Gastroesophageal sphincter (tissue), 4 donors: ENCODE measurements around the gene DTNBP1. TPM values are rescaled to one million over a fixed set of nuclear protein-coding genes. Genes with fewer than 3 reads are reported as not detected.

Experiments used
- ATAC-seq: fragments of 150-250 bp; one replicate; pipeline ENCODE4 v1.9.1; 2016; ENCODE audit warnings: mild to moderate bottlenecking, moderate library complexity
- H3K27ac ChIP-seq, 4 donors: fragments of 200-600 bp; sonication (generic) in 3 of 4; 1 replicate in 3 of 4; 2 replicates in 1 of 4; pipeline ENCODE4 v1.5.1; 2016 to 2019
- H3K27me3 ChIP-seq: fragments of 200-600 bp; sonication (generic); one replicate; pipeline ENCODE4 v1.5.1; 2019
- H3K36me3 ChIP-seq, 2 donors: fragments of 200-600 bp; sonication (generic); one replicate each; pipeline ENCODE4 v1.5.1; 2019; ENCODE audit warnings: control low read depth in 1 of 2
- H3K4me1 ChIP-seq, 3 donors: fragments of 200-600 bp; sonication (generic); 1 replicate in 2 of 3; 2 replicates in 1 of 3; pipeline ENCODE4 v1.5.1; 2016 to 2019; ENCODE audit warnings: control low read depth in 2 of 3
- H3K4me3 ChIP-seq, 2 donors: fragments of 200-600 bp; sonication (generic); one replicate each; pipeline ENCODE4 v1.5.1; 2019; ENCODE audit warnings: mild to moderate bottlenecking in 1 of 2, moderate library complexity in 1 of 2
- H3K9me3 ChIP-seq, 3 donors: fragments of 200-600 bp; sonication (generic); one replicate each; pipeline ENCODE4 v1.5.1; 2017 to 2019; ENCODE audit warnings: control low read depth in 2 of 3
- EP300 ChIP-seq: sonication (generic); formaldehyde crosslinking; IDR thresholded peaks from one replicate; pipeline ENCODE4 v1.6.1; 2017; ENCODE audit warnings: antibody characterized with exemption, mild to moderate bottlenecking
- POLR2A ChIP-seq, 2 donors: fragments of 450-650 bp; IDR thresholded peaks; one replicate each; pipeline ENCODE4 v1.6.1; 2017; ENCODE audit warnings: antibody characterized with exemption in 2 of 2, mild to moderate bottlenecking in 2 of 2, moderate library complexity in 1 of 2
- POLR2AphosphoS5 ChIP-seq: sonication (generic); formaldehyde crosslinking; IDR thresholded peaks from one replicate; pipeline ENCODE4 v1.6.1; 2017; ENCODE audit warnings: antibody characterized with exemption
- WGBS, 2 donors: methylation state at CpG; one replicate each; pipeline ENCODE4 v1.1.5; 2018; ENCODE audit warnings: low coverage in 1 of 2; 5-methylcytosine and 5-hydroxymethylcytosine counted together
- total RNA-seq, 4 donors: library from RNA; depleted of rRNA; stranded (reverse); fragments of >200 nt; gene quantifications; one replicate each; pipeline ENCODE4 v1.1.0, GENCODE V29; 2016
- TF ChIP-seq, protein P1 (sequence below), 4 experiments: fragments of 200-600 bp in 2 of 4; fragments of 450-650 bp in 2 of 4; sonication (generic) in 1 of 4; IDR thresholded peaks; one replicate each; pipeline ENCODE4 v1.5.1; 2017 to 2019; ENCODE audit warnings: antibody characterized with exemption in 4 of 4, mild to moderate bottlenecking in 2 of 4, moderate library complexity in 2 of 4

The DTNBP1 gene
- total RNA-seq, 4 donors from 2014 or later, result 14.4 to 20.2 (median 16.9) TPM

DNA sequence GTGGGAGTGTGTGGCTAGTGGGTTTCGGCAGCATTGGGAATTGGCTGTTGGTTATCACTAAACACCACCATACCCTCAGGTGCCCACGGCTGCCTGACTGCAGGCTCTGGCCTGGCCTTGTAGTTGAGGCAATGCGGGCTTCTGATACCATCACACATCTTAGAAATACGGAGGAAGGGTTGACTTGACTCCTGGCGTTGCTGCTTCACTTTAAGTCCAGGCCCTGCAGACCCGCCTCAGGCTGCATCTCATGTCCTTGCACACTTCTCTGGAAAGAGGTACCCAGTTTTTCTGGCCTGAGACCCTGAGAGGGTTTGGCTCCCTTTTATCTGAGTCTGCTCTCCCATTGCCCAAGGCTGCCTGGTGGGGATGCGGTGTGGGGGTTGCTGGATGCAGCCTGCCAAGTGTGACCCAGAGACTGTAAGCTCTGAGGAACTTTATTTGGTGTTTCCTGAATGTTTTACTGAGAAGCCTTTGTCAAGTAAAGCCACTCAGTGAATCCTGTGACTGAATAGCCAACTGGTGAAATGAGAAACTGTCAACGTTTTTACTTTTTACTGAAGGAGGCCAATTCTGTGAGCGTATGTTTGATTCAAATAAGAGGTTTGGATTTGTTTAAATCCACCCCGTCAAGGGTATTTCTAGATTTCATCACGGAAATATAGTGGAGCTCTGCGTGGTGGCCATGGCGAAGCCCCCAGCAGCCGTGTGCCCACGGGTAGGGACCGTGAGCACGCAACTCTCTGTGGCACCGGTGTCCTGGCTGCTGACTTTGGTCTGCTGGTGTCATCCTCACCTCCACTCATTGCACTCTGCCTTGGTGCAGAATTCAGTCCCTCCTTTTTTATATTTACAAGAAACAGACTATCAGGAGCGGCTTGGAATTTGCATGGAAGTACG, 160.1 kb downstream of the DTNBP1 start:
- Histone ChIP-seq H3K4me3 (no peak overlapping the region), H3K4me1 (peaks cover 2 to 52% (median 15%) of the 10 kb centered on the region in 3 donors), H3K27me3 (no peaks in the 10 kb centered on the region), H3K36me3 (peaks cover 0 to 45% of the 10 kb centered on the region in 2 donors), H3K27ac (peak overlapping the region in 2 of 4 donors; percentile 30 to 58), H3K9me3 (no peaks in the 10 kb centered on the region)
- 70 to 84% methylated on average over 10 to 14 of the region's 20 CpGs for WGBS, 2 donors
- no peak for ATAC-seq
- no peak for TF ChIP-seq EP300
- TF ChIP-seq POLR2AphosphoS5, result no peak
- TF ChIP-seq, protein P1, sequence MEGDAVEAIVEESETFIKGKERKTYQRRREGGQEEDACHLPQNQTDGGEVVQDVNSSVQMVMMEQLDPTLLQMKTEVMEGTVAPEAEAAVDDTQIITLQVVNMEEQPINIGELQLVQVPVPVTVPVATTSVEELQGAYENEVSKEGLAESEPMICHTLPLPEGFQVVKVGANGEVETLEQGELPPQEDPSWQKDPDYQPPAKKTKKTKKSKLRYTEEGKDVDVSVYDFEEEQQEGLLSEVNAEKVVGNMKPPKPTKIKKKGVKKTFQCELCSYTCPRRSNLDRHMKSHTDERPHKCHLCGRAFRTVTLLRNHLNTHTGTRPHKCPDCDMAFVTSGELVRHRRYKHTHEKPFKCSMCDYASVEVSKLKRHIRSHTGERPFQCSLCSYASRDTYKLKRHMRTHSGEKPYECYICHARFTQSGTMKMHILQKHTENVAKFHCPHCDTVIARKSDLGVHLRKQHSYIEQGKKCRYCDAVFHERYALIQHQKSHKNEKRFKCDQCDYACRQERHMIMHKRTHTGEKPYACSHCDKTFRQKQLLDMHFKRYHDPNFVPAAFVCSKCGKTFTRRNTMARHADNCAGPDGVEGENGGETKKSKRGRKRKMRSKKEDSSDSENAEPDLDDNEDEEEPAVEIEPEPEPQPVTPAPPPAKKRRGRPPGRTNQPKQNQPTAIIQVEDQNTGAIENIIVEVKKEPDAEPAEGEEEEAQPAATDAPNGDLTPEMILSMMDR (IDR thresholded peaks at IDR 0.05), result no peak
- no peak for TF ChIP-seq POLR2A (IDR thresholded peaks at IDR 0.05)

DNA sequence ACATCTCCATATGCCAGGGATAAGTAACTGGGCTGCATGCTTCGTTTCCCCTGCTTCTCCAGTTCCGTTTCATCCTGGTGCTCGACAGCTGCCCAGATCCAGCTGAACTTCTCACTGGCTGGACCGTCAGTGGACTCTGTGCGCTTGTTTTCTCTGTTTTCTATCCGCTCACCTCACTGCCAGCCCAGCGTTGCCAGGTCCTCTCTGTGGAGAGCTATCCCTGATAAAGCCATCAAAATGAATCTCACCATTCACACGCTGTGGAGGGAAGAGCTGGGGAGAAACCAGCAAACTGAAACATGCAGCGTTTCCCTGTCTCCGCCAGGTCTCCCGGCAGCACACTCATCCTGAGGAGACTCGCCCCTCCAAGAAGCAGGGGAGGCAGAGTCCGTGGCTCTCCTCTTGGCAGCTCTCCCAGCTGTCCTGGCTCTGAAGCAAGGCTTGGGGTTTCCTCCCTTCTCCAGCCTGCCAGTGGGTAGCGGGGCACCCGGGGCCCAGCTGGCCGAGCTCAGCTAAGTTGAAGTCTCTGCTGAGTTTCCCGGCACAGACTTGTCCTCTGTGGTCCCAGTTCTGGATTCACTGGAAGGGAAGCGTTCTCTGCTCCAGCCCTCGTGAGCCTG, 160.9 kb downstream of the DTNBP1 start:
- no peak for ATAC-seq
- TF ChIP-seq EP300, result no peak
- TF ChIP-seq, protein P1 (IDR thresholded peaks at IDR 0.05), result peak in 1 of 4 experiments; percentile 8
- Histone ChIP-seq H3K4me3 (no peak overlapping the region), H3K9me3 (no peaks in the 10 kb centered on the region), H3K27me3 (no peaks in the 10 kb centered on the region), H3K27ac (peak overlapping the region in 2 of 4 donors; percentile 30 to 58), H3K4me1 (peaks cover 2 to 52% (median 15%) of the 10 kb centered on the region in 3 donors), H3K36me3 (peaks cover 0 to 44% of the 10 kb centered on the region in 2 donors)
- WGBS, 2 donors, result 63 to 74% methylated on average over 7 to 8 of the region's 19 CpGs

DNA sequence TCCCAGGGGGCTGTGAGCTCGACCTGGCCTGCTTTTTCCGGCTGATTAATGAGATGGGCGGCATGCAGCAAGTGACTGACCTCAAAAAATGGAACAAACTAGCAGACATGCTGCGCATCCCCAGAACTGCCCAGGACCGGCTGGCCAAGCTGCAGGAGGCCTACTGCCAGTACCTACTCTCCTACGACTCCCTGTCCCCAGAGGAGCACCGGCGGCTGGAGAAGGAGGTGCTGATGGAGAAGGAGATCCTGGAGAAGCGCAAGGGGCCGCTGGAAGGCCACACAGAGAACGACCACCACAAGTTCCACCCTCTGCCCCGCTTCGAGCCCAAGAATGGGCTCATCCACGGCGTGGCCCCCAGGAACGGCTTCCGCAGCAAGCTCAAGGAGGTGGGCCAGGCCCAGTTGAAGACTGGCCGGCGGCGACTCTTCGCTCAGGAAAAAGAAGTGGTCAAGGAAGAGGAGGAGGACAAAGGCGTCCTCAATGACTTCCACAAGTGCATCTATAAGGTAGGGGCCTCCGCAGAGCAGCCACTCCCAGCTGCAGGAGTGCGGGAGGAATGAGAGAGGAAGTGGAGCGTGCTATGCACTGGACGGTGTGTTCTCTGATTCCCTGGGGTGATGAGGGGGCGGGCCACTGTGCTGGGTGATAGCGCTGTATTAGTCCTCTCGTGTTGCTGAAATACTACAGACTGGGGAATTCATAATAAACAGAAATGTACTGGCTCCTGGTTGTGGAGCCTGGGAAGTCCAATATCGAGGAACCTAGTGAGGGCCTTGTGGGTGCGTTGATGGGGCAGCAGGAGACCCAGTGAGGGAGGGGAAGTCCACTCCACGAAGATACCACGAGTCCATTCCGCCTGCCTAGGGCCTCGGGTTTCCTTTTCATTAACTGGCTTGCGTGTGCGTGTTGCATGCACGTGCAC, 161.7 kb downstream of the DTNBP1 start:
- peaks cover 2 to 50% (median 15%) of the 10 kb centered on the region in 3 donors for H3K4me1 ChIP-seq

DNA sequence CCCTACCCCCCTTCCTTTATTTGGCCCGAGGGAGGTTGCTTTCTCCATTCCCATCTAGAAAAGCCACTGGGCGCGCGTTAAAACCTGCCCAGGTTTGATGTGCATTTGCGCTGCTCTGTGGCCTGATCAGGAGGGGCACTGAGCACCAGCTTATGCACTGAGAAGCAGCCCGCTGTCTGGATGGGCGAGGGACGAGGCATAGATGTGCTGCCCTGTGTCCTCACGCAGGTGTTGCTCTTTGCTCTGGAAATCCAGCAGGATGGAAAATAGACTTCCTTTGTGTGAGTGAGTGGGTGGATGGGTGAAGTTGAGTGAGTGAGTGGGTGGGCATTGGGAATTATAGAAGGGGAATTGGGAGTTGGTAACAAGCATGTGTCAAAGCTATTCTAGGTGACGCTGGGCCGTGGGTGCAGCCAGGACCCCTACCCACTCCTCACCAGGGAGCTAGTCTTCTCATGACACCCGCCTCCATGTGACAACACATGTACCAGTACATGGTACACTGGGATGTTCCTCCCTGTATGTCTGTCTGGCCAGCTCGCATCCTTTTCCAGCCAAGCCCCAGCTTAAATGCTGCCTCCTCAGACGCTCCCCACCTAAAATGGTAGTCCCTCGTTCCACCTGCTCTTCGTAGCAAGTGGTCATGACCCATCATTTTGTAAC, 162.6 kb downstream of the DTNBP1 start:
- Histone ChIP-seq H3K27ac (no peak overlapping the region), H3K36me3 (peaks cover 0 to 55% of the 10 kb centered on the region in 2 donors), H3K4me3 (no peak overlapping the region), H3K4me1 (peaks cover 0 to 50% (median 16%) of the 10 kb centered on the region in 3 donors), H3K27me3 (no peaks in the 10 kb centered on the region), H3K9me3 (no peaks in the 10 kb centered on the region)
- TF ChIP-seq POLR2AphosphoS5, result no peak
- TF ChIP-seq POLR2A (IDR thresholded peaks at IDR 0.05), result no peak
- no peak for TF ChIP-seq EP300
- TF ChIP-seq, protein P1 (IDR thresholded peaks at IDR 0.05), result no peak
- 90 to 94% methylated on average over 8 of the region's 16 CpGs for WGBS, 2 donors
- no peak for ATAC-seq

More for the DNA sequence above, 161.7 kb downstream of the DTNBP1 start:
- no peak for ATAC-seq
- Histone ChIP-seq H3K9me3 (no peaks in the 10 kb centered on the region), H3K4me3 (no peak overlapping the region), H3K27me3 (no peaks in the 10 kb centered on the region), H3K27ac (peak overlapping the region in 1 of 4 donors; percentile 58), H3K36me3 (peaks cover 0 to 50% of the 10 kb centered on the region in 2 donors)
- 85 to 88% methylated on average over 16 to 21 of the region's 38 CpGs for WGBS, 2 donors
- TF ChIP-seq EP300 (no peak), POLR2A (IDR thresholded peaks at IDR 0.05) (no peak), POLR2AphosphoS5 (no peak)
- TF ChIP-seq, protein P1 (IDR thresholded peaks at IDR 0.05), result no peak
